HEK293 (cell line): ENCODE measurements around the gene CDH22.

Experiments used
- CTCF ChIA-PET: fragments of 350-600 bp; formaldehyde crosslinking; extraction: SDS; loops from one replicate; lab custom pipeline; 2021; ENCODE audit warnings: antibody characterized with exemption; lab: Yijun Ruan, JAX
- POLR2A ChIA-PET: fragments of 300-600 bp; formaldehyde crosslinking; extraction: SDS; loops from one replicate; lab custom pipeline; 2020; ENCODE audit warnings: antibody characterized with exemption, inconsistent platforms; lab: Yijun Ruan, JAX
- H3K27ac ChIP-seq: fragments of 200-500 bp; sonication (Bioruptor generic); 2 replicates; pipeline ENCODE4 v1.5.1; 2014; ENCODE audit warnings: low read depth, low read length, control low read depth, inconsistent platforms; ENCODE audit errors: extremely low read depth
- H3K36me3 ChIP-seq, 2 experiments: fragments of 200-500 bp in 1 of 2; sonication (Bioruptor generic) in 1 of 2; 1 replicate in 1 of 2; 2 replicates in 1 of 2; pipeline ENCODE4 v1.5.1; 2014 to 2017; ENCODE audit warnings: inconsistent platforms in 2 of 2, low read length in 2 of 2; ENCODE audit not compliant: control insufficient read depth in 2 of 2, insufficient read depth in 1 of 2
- H3K4me1 ChIP-seq: fragments of 200-500 bp; sonication (Bioruptor generic); 2 replicates; pipeline ENCODE4 v1.5.1; 2014; ENCODE audit warnings: mild to moderate bottlenecking, low read length, inconsistent platforms; ENCODE audit not compliant: control insufficient read depth, insufficient read depth
- H3K4me3 ChIP-seq: 2 replicates; pipeline ENCODE4 v1.5.1; 2011; ENCODE audit warnings: low read depth, mild to moderate bottlenecking, control low read depth, low read length, moderate library complexity
- H3K9me3 ChIP-seq: fragments of 200-500 bp; sonication (Bioruptor generic); 2 replicates; pipeline ENCODE4 v1.5.1; 2014; ENCODE audit warnings: low read depth, low read length, inconsistent platforms; ENCODE audit not compliant: control insufficient read depth, insufficient read depth
- EGR2 ChIP-seq: fragments of 450-650 bp; formaldehyde crosslinking; IDR thresholded peaks from 2 replicates; pipeline ENCODE4 v1.5.1; 2016; ENCODE audit warnings: low read depth, missing biosample characterization, missing genetic modification characterization
- HOXA7 ChIP-seq: sonication (generic); formaldehyde crosslinking; IDR thresholded peaks from 2 replicates; pipeline ENCODE4 v1.8.1; 2022; ENCODE audit warnings: missing genetic modification reagents, borderline replicate concordance
- HOXC10 ChIP-seq: sonication (generic); formaldehyde crosslinking; IDR thresholded peaks from 2 replicates; pipeline ENCODE4 v1.8.1; 2023; ENCODE audit warnings: mild to moderate bottlenecking, missing genetic modification reagents
- MZF1 ChIP-seq: fragments of 450-650 bp; formaldehyde crosslinking; IDR thresholded peaks from 2 replicates; pipeline ENCODE4 v1.5.1; 2017; ENCODE audit warnings: missing biosample characterization, missing genetic modification characterization, borderline replicate concordance
- ZBTB48 ChIP-seq: fragments of 450-650 bp; formaldehyde crosslinking; IDR thresholded peaks from 2 replicates; pipeline ENCODE4 v1.5.1; 2016; ENCODE audit warnings: missing biosample characterization, missing genetic modification characterization
- ZBTB8A ChIP-seq: fragments of 450-650 bp; formaldehyde crosslinking; IDR thresholded peaks from 2 replicates; pipeline ENCODE4 v1.5.1; 2016; ENCODE audit warnings: missing biosample characterization, missing genetic modification characterization
- ZFHX2 ChIP-seq: fragments of 450-650 bp; formaldehyde crosslinking; conservative IDR thresholded peaks from 2 replicates; pipeline ENCODE4 v1.5.1; 2016; ENCODE audit warnings: missing biosample characterization, missing genetic modification characterization
- ZIC2 ChIP-seq: fragments of 450-650 bp; formaldehyde crosslinking; IDR thresholded peaks from 2 replicates; pipeline ENCODE4 v1.5.1; 2016; ENCODE audit warnings: missing biosample characterization, missing genetic modification characterization
- ZNF239 ChIP-seq: fragments of 450-650 bp; formaldehyde crosslinking; IDR thresholded peaks from 2 replicates; pipeline ENCODE4 v1.5.1; 2016; ENCODE audit warnings: missing biosample characterization, missing genetic modification characterization
- ZNF266 ChIP-seq: fragments of 450-650 bp; formaldehyde crosslinking; IDR thresholded peaks from 2 replicates; pipeline ENCODE4 v1.5.1; 2016; ENCODE audit warnings: missing biosample characterization, missing genetic modification characterization, low read depth
- ZNF341 ChIP-seq: fragments of 450-650 bp; formaldehyde crosslinking; IDR thresholded peaks from 2 replicates; pipeline ENCODE4; 2016; ENCODE audit warnings: low read depth, missing biosample characterization, missing genetic modification characterization
- ZNF596 ChIP-seq: fragments of 450-650 bp; IDR thresholded peaks from 2 replicates; pipeline ENCODE4 v1.5.0; 2018; ENCODE audit warnings: missing biosample characterization, mild to moderate bottlenecking, missing genetic modification characterization, moderate library complexity
- ZSCAN23 ChIP-seq: fragments of 450-650 bp; formaldehyde crosslinking; IDR thresholded peaks from 2 replicates; pipeline ENCODE4 v1.5.1; 2016; ENCODE audit warnings: missing biosample characterization, missing genetic modification characterization
- ZXDB ChIP-seq: fragments of 450-650 bp; formaldehyde crosslinking; IDR thresholded peaks from 2 replicates; pipeline ENCODE4 v1.5.1; 2016; ENCODE audit warnings: missing biosample characterization, missing genetic modification characterization
- TF ChIP-seq, protein P1 (sequence below): fragments of 450-650 bp; formaldehyde crosslinking; conservative IDR thresholded peaks from 2 replicates; pipeline ENCODE4 v1.5.1; 2016; ENCODE audit warnings: low read depth, missing biosample characterization, missing genetic modification characterization
- TF ChIP-seq, protein P2 (sequence below): fragments of 450-650 bp; formaldehyde crosslinking; IDR thresholded peaks from 2 replicates; pipeline ENCODE4 v1.5.1; 2017; ENCODE audit warnings: missing biosample characterization, missing genetic modification characterization
- TF ChIP-seq, protein P3 (sequence below): fragments of 450-650 bp; formaldehyde crosslinking; IDR thresholded peaks from 2 replicates; pipeline ENCODE4 v1.5.1; 2016; ENCODE audit warnings: missing biosample characterization, missing genetic modification characterization
- TF ChIP-seq, protein P4 (sequence below): fragments of 450-650 bp; formaldehyde crosslinking; IDR thresholded peaks from 2 replicates; pipeline ENCODE4 v1.5.1; 2016; ENCODE audit warnings: missing biosample characterization, missing genetic modification characterization
- TF ChIP-seq, protein P5 (sequence below): fragments of 450-650 bp; formaldehyde crosslinking; IDR thresholded peaks from 2 replicates; pipeline ENCODE4 v1.5.1; 2017; ENCODE audit warnings: missing biosample characterization, mild to moderate bottlenecking, missing genetic modification characterization, moderate library complexity
- TF ChIP-seq, protein P6 (sequence below): fragments of 450-650 bp; formaldehyde crosslinking; IDR thresholded peaks from 2 replicates; pipeline ENCODE4 v1.5.1; 2016; ENCODE audit warnings: missing biosample characterization, missing genetic modification characterization

Gene CDH22

DNA sequence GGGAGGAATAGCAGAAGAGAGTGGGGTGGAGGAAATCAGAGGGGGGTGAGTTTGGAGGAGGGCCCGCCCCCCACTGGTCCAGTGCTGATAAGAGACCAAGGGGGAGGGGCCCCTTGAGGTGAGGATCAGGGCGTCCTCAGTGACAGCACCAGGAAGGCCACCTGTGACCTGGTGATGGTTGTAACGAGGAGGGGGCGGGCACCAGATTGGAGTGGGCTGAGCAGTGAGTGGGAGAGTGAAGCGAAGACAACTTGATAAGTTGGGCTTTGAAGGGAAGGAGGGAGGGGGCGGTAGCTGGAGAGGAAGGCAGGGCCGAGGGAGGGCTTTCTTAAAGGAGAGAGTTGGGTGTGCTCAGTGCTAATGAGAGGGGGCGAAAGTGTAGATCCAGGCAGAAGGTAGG, 30.7 kb downstream of the CDH22 start:
- no peaks in the 10 kb centered on the region for H3K9me3 ChIP-seq
- CTCF ChIA-PET, result no interaction called here
- no peaks in the 10 kb centered on the region for H3K36me3 ChIP-seq
- H3K4me1 ChIP-seq, result no peaks in the 10 kb centered on the region
- no peak overlapping the region for H3K27ac ChIP-seq
- TF ChIP-seq ZNF596 (tag by site-specific recombination) (no peak), ZNF341 (tag by site-specific recombination) (peak; percentile 32; the same call in 1 of the 2 replicates), ZSCAN23 (tag by site-specific recombination) (no peak), ZFHX2 (peak; percentile 99), HOXC10 (CRISPR knock-in tag) (no peak), ZBTB48 (no peak), ZIC2 (tag by site-specific recombination) (peak; percentile 68), EGR2 (tag by site-specific recombination) (peak; percentile 100)
- TF ChIP-seq, protein P1, sequence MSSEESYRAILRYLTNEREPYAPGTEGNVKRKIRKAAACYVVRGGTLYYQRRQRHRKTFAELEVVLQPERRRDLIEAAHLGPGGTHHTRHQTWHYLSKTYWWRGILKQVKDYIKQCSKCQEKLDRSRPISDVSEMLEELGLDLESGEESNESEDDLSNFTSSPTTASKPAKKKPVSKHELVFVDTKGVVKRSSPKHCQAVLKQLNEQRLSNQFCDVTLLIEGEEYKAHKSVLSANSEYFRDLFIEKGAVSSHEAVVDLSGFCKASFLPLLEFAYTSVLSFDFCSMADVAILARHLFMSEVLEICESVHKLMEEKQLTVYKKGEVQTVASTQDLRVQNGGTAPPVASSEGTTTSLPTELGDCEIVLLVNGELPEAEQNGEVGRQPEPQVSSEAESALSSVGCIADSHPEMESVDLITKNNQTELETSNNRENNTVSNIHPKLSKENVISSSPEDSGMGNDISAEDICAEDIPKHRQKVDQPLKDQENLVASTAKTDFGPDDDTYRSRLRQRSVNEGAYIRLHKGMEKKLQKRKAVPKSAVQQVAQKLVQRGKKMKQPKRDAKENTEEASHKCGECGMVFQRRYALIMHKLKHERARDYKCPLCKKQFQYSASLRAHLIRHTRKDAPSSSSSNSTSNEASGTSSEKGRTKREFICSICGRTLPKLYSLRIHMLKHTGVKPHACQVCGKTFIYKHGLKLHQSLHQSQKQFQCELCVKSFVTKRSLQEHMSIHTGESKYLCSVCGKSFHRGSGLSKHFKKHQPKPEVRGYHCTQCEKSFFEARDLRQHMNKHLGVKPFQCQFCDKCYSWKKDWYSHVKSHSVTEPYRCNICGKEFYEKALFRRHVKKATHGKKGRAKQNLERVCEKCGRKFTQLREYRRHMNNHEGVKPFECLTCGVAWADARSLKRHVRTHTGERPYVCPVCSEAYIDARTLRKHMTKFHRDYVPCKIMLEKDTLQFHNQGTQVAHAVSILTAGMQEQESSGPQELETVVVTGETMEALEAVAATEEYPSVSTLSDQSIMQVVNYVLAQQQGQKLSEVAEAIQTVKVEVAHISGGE (tag by site-specific recombination), result no peak
- TF ChIP-seq, protein P2, sequence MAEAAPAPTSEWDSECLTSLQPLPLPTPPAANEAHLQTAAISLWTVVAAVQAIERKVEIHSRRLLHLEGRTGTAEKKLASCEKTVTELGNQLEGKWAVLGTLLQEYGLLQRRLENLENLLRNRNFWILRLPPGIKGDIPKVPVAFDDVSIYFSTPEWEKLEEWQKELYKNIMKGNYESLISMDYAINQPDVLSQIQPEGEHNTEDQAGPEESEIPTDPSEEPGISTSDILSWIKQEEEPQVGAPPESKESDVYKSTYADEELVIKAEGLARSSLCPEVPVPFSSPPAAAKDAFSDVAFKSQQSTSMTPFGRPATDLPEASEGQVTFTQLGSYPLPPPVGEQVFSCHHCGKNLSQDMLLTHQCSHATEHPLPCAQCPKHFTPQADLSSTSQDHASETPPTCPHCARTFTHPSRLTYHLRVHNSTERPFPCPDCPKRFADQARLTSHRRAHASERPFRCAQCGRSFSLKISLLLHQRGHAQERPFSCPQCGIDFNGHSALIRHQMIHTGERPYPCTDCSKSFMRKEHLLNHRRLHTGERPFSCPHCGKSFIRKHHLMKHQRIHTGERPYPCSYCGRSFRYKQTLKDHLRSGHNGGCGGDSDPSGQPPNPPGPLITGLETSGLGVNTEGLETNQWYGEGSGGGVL (tag by site-specific recombination), result peak; percentile 57
- no peak overlapping the region for H3K4me3 ChIP-seq
- POLR2A ChIA-PET, result no interaction called here

DNA sequence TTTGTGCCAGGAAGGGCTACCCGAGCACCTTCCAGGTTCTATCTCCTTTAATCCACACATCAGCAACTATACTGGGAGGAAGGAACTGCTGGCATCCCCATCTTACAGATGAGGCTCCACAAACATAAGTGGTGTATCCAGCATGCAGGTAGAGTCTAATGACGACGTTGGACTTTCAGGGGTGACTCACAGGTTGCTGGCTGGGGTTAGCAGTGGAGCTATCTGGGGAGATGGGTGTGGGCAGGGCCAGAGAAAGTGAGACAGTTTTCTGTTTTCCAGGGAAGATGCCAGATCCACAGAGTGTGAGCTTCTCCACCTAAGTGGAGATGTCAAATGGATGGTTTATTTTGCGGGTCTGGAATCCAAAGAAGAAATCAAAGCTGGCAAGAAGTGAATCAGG, 31.8 kb downstream of the CDH22 start:
- Histone ChIP-seq H3K36me3 (no peaks in the 10 kb centered on the region), H3K9me3 (no peaks in the 10 kb centered on the region), H3K27ac (no peak overlapping the region), H3K4me3 (no peak overlapping the region), H3K4me1 (no peaks in the 10 kb centered on the region)
- ChIA-PET POLR2A (no interaction called here), CTCF (interaction anchor here (0.6 to 2.0 kb wide), 3 partner anchors 14 to 144 kb away, joined by 3 to 6 read pairs (median 3); no protein-coding TSS in a partner anchor)
- TF ChIP-seq, protein P3, sequence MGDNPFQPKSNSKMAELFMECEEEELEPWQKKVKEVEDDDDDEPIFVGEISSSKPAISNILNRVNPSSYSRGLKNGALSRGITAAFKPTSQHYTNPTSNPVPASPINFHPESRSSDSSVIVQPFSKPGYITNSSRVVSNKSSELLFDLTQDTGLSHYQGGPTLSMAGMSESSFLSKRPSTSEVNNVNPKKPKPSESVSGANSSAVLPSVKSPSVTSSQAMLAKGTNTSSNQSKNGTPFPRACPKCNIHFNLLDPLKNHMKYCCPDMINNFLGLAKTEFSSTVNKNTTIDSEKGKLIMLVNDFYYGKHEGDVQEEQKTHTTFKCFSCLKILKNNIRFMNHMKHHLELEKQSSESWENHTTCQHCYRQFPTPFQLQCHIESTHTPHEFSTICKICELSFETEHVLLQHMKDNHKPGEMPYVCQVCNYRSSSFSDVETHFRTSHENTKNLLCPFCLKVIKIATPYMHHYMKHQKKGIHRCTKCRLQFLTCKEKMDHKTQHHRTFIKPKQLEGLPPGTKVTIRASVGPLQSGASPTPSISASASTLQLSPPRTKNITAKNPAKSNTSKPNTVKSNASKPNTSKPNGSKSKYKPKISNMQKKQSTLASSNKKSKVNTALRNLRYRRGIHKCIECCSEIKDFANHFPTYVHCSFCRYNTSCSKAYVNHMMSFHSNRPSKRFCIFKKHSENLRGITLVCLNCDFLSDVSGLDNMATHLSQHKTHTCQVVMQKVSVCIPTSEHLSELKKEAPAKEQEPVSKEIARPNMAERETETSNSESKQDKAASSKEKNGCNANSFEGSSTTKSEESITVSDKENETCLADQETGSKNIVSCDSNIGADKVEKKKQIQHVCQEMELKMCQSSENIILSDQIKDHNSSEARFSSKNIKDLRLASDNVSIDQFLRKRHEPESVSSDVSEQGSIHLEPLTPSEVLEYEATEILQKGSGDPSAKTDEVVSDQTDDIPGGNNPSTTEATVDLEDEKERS (tag by site-specific recombination), result no peak
- TF ChIP-seq HOXA7 (CRISPR knock-in tag), result no peak
- TF ChIP-seq ZXDB (tag by site-specific recombination), result no peak
- TF ChIP-seq, protein P4, sequence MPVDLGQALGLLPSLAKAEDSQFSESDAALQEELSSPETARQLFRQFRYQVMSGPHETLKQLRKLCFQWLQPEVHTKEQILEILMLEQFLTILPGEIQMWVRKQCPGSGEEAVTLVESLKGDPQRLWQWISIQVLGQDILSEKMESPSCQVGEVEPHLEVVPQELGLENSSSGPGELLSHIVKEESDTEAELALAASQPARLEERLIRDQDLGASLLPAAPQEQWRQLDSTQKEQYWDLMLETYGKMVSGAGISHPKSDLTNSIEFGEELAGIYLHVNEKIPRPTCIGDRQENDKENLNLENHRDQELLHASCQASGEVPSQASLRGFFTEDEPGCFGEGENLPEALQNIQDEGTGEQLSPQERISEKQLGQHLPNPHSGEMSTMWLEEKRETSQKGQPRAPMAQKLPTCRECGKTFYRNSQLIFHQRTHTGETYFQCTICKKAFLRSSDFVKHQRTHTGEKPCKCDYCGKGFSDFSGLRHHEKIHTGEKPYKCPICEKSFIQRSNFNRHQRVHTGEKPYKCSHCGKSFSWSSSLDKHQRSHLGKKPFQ (tag by site-specific recombination), result no peak
- TF ChIP-seq ZBTB8A (tag by site-specific recombination), result no peak
- TF ChIP-seq ZNF266 (tag by site-specific recombination), result no peak
- no peak for TF ChIP-seq ZNF239 (tag by site-specific recombination)
- no peak for TF ChIP-seq MZF1 (tag by site-specific recombination)
- TF ChIP-seq, protein P5, sequence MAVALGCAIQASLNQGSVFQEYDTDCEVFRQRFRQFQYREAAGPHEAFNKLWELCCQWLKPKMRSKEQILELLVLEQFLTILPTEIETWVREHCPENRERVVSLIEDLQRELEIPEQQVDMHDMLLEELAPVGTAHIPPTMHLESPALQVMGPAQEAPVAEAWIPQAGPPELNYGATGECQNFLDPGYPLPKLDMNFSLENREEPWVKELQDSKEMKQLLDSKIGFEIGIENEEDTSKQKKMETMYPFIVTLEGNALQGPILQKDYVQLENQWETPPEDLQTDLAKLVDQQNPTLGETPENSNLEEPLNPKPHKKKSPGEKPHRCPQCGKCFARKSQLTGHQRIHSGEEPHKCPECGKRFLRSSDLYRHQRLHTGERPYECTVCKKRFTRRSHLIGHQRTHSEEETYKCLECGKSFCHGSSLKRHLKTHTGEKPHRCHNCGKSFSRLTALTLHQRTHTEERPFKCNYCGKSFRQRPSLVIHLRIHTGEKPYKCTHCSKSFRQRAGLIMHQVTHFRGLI (tag by site-specific recombination), result no peak
- TF ChIP-seq, protein P6, sequence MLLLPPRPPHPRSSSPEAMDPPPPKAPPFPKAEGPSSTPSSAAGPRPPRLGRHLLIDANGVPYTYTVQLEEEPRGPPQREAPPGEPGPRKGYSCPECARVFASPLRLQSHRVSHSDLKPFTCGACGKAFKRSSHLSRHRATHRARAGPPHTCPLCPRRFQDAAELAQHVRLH (tag by site-specific recombination), result no peak
